ENCODE data around the gene SFXN3.

Gene SFXN3

GRCh38 chr10:101063548-101064414 lies 32.7 kb downstream of the SFXN3 start:
- no peak for DNase-seq
- in situ Hi-C loops (cut with HindIII; ENCODE audit: low pct_ligation_motif_present, low pct_unique_long_range_greater_than_20kb, low sequenced_read_pairs) = no loop called here

DNA sequence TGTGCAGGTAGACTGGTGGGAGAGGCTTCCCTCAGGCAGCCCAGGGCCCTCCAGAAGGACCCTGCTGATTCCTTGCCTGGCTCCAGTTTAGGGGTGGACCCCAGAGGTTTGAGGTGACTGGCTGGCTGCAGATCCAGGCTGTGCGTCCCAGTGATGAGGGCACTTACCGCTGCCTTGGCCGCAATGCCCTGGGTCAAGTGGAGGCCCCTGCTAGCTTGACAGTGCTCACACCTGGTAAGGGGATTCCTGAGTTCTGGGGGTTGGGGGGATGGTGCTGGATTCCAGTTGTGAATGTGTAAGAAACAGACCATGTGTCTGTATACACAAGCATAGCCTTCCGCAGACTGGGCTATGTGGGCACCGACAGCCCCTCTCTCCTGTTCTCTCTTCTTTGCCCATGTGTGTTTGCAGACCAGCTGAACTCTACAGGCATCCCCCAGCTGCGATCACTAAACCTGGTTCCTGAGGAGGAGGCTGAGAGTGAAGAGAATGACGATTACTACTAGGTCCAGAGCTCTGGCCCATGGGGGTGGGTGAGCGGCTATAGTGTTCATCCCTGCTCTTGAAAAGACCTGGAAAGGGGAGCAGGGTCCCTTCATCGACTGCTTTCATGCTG lies 33.5 kb downstream of the SFXN3 start:
- no peak for DNase-seq
- in situ Hi-C loops (cut with HindIII; ENCODE audit: low pct_ligation_motif_present, low pct_unique_long_range_greater_than_20kb, low sequenced_read_pairs) = no loop called here

DNA sequence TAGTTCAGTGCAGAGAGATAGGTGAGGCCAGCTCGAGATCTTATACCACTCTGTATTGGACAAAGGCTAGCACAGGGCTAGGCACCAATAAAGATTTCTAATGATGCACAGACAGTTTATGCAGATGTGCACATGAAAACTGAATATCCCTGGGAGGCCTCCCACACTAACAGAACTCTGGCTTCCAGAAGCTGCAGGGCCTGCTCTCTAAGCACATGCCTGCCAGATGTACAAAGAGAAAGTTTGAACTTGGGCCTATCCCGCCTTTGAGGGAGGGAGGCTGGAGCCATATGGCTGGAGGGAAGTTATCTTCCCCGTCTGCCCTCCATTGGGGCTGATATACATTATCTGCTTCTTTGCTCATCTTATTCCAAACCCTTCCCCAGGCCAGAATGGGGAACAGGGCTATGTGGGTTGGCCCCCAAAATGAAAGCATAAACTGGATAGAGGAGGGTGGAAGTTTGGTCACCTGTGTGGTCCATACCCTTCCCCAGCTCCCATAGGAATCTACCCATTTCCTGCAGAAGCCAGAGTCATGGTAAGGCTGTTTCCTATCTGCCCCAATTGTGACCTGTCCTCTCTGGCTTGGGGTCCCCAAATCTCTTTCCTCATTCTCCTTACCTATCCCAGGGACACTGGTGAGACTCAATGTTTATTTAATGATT lies 34.6 kb downstream of the SFXN3 start:
- in situ Hi-C loops (cut with HindIII; ENCODE audit: low pct_ligation_motif_present, low pct_unique_long_range_greater_than_20kb, low sequenced_read_pairs) = no loop called here
- no peak for DNase-seq

- DNase-seq = peak; percentile 88
- in situ Hi-C loops (cut with HindIII; ENCODE audit: low pct_ligation_motif_present, low pct_unique_long_range_greater_than_20kb, low sequenced_read_pairs) = no loop called here
These were observed 35.3 kb downstream of the SFXN3 start for GRCh38 chr10:101066146-101066895.

DNA sequence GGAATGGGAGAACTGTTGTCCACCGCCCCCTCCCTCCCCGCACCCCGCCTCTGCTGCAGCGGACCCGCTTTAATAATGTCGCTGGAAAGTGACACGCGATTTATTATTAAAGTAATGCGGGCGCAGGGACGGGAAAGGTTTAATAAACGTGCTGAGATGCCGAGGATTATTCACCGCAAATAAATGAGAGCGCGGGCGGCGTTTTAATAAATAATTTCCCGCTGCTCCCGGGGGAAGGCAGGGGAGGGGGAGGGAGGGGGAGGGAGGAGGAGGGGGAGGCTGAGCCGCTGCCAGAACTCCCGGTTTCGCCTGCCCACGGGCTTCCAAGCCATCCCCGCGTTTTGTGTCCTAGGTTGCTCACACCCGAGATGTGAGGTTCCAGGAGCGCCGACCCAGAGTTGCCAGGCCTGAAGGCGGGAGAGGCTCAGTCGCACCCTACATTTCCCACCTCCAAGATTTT lies 35.9 kb downstream of the SFXN3 start:
- DNase-seq = no peak
- in situ Hi-C loops (cut with HindIII; ENCODE audit: low pct_ligation_motif_present, low pct_unique_long_range_greater_than_20kb, low sequenced_read_pairs) = no loop called here

GRCh38 chr10:101067356-101068083 lies 36.5 kb downstream of the SFXN3 start:
- DNase-seq = peak; percentile 90
- in situ Hi-C loops (cut with HindIII; ENCODE audit: low pct_ligation_motif_present, low pct_unique_long_range_greater_than_20kb, low sequenced_read_pairs) = no loop called here

DNA sequence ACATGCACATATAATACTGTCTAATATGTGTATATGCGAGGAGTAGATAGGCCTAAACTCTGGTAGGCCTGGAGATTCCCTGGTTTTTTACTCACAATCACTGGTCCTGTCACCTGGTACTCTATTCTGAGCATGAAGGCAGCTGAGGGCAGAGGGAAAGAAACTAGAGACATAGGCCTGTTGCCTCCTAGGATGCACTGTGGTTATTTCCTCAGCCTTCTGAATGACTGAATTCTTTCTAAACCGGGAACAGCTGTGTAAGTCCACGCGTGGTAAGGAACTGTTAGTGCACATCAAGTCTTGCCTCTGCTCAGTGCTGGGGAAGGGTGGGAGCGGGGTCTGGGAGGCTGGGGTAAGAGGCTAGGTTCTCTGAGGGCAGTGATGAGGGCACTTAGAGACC lies 38.4 kb downstream of the SFXN3 start:
- in situ Hi-C loops (cut with HindIII; ENCODE audit: low pct_ligation_motif_present, low pct_unique_long_range_greater_than_20kb, low sequenced_read_pairs) = no loop called here
- no peak for DNase-seq

- DNase-seq = no peak
- in situ Hi-C loops (cut with HindIII; ENCODE audit: low pct_ligation_motif_present, low pct_unique_long_range_greater_than_20kb, low sequenced_read_pairs) = no loop called here
These were observed 39.1 kb downstream of the SFXN3 start for GRCh38 chr10:101070098-101070497.

GRCh38 chr10:101071267-101071884 lies 40.3 kb downstream of the SFXN3 start:
- in situ Hi-C loops (cut with HindIII; ENCODE audit: low pct_ligation_motif_present, low pct_unique_long_range_greater_than_20kb, low sequenced_read_pairs) = no loop called here
- no peak for DNase-seq

- no peak for DNase-seq
- in situ Hi-C loops (cut with HindIII; ENCODE audit: low pct_ligation_motif_present, low pct_unique_long_range_greater_than_20kb, low sequenced_read_pairs) = no loop called here
These were observed 40.9 kb downstream of the SFXN3 start for GRCh38 chr10:101071885-101072433.

- no peak for DNase-seq
- in situ Hi-C loops (cut with HindIII; ENCODE audit: low pct_ligation_motif_present, low pct_unique_long_range_greater_than_20kb, low sequenced_read_pairs) = no loop called here
These were observed 41.9 kb downstream of the SFXN3 start for GRCh38 chr10:101072923-101073322.

DNA sequence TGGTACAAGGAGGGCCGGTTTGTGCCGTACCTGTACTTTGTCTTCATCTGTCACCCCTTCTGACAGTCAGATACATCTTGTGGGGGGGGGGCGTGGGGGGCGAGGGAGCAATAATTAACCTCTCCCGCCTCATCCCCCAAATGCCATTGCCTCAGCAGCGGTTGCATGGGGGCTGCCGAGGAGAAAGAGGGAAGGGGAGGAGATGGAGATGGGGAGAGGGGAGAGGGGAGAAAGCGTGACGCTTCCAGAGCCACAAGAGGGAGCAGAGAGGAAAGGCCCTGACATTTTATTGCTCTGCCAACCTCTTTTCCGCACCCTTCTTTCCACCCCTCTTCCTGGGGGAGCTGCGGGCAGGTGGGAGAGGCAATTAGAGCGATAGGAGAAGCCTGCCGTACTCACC lies 42.6 kb downstream of the SFXN3 start:
- in situ Hi-C loops (cut with HindIII; ENCODE audit: low pct_ligation_motif_present, low pct_unique_long_range_greater_than_20kb, low sequenced_read_pairs) = no loop called here
- no peak for DNase-seq

DNA sequence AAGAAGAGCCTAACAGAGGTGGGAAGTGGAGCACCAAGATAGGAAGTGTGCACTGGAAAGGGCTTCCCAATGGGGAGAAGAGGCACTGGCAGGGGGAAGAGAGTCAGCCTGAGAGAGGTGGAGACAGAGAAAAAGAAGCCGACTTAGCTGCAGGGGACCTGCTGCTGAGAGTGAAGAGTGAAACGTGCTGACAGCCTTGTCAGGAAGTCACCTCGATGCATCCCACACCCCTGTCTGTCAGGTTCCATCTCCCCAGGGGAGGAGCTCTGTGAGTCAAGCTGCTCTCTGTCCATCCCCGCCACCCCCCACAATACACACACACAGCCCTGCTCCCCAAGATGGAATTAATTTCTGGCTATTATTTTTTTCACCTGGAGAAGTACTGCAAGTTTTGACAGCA lies 44.7 kb downstream of the SFXN3 start:
- in situ Hi-C loops (cut with HindIII; ENCODE audit: low pct_ligation_motif_present, low pct_unique_long_range_greater_than_20kb, low sequenced_read_pairs) = no loop called here
- DNase-seq = no peak

- DNase-seq = no peak
- in situ Hi-C loops (cut with HindIII; ENCODE audit: low pct_ligation_motif_present, low pct_unique_long_range_greater_than_20kb, low sequenced_read_pairs) = no loop called here
These were observed 45.6 kb downstream of the SFXN3 start for GRCh38 chr10:101076630-101077029.

DNA sequence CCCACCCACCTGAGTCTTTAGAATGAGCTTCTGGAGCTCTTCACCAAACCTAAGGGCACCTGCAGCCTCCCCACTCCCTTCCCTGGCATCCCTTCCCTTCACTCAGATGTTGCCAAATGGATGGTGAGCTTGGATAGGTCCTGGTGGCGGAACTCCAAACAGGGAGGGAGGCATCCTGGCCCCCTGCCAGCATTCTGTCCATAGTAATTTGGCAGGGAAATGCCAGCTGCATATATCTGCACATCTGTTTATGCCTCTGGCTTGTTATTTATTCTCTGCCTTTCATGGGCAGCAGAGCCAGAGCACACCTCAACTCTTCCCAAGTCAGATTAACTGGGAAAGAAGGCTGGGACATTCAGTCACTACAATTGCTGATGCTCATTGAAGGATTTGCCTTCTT lies 48.8 kb downstream of the SFXN3 start:
- in situ Hi-C loops (cut with HindIII; ENCODE audit: low pct_ligation_motif_present, low pct_unique_long_range_greater_than_20kb, low sequenced_read_pairs) = no loop called here
- DNase-seq = no peak

DNA sequence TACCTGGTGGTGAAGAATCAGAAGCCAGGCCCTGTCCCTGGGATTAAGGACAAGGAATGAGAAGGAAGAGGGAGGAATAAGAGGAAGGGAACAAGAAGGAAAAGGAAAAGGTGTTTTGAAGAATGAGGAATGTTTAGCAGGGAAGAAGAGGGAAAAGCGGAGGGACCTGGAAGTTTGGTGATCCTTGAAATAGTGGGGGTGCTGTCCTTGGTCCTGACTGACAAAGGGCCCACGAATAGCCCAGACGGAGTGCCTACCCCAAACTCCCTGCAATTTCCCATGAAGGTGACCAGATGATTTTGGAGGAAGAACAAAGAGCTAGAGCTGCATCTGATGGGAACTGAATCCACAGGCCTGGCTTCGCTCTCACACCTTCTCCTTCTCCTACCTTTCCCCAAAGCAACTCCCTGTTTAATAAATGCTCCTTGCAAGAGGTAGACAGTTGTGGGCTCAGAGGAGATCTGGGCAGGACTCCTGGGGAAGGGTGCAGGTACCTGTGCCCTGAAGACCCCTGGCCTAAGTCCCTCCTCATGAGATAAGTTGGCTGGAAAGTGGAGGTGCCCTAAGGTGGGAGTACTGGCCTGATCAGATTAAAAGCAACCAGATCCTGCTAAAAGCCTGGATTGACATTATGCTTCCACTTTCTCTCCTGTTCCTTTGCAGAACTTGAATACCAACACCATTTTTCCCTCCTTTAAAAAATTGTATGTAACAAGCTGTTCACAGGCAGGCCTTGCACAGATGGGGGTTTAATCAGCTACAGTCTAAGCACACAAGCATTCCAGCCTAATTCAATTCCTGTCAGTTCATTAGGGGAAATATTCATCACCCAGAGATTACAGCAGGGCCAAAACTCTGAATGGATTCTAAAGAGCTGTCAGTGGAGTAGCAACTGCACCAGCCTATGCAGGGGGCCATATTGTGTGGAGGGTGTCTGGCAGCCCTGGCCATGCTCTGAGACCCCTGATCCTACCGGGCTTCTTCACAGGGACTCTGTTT lies 50.2 kb downstream of the SFXN3 start:
- DNase-seq = peak; percentile 34
- in situ Hi-C loops (cut with HindIII; ENCODE audit: low pct_ligation_motif_present, low pct_unique_long_range_greater_than_20kb, low sequenced_read_pairs) = no loop called here

DNA sequence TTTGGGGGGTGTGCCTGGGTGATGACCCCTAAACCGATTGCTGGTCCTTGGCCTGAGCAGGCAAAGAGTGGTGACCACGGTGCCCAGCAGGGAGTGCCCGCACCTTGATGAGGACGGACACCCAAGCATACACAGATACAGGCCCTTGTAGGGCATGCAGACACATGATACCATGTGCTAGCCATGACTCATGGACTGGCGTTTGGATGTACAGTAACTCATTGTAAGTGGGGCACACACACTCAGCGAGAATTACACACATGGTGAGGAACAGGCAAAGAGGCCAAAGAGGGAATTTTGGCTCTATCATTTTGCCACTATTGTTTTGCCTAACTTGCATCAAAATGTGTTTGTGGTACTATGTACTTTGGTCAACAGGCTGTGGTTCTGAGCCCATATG lies 54.8 kb downstream of the SFXN3 start:
- DNase-seq = no peak
- in situ Hi-C loops (cut with HindIII; ENCODE audit: low pct_ligation_motif_present, low pct_unique_long_range_greater_than_20kb, low sequenced_read_pairs) = no loop called here

Data from ACHN (cell line).